Calu3 (cell line): Measurements from ENCODE around the gene SAMSN1. TPM values are rescaled to one million over a fixed set of nuclear protein-coding genes. Genes with fewer than 3 reads are reported as not detected.

Experiments used
- BruUV-seq: library from RNA; stranded (reverse); fragments of 400-500 nt; replicated peaks from 2 replicates; lab custom pipeline; 2021; lab: Mats Ljungman, UMichigan
- CTCF ChIA-PET: fragments of 300-600 bp; sonication (Branson Sonifier 250); formaldehyde crosslinking; loops from one replicate; lab custom pipeline; 2022; ENCODE audit warnings: antibody characterized with exemption; lab: Charles Lee
- DNase-seq: peaks from one replicate; pipeline ENCODE4 v3.0.0; 2022
- H3K27ac Mint-ChIP-seq: one replicate; pipeline ENCODE4 v1.8.0; 2022; ENCODE audit warnings: mixed read lengths; ENCODE audit not compliant: unreplicated experiment
- H3K27me3 Mint-ChIP-seq: one replicate; pipeline ENCODE4 v1.8.0; 2022; ENCODE audit warnings: mixed read lengths; ENCODE audit not compliant: unreplicated experiment
- H3K36me3 Mint-ChIP-seq: one replicate; pipeline ENCODE4 v1.8.0; 2022; ENCODE audit warnings: mild to moderate bottlenecking, moderate library complexity, mixed read lengths; ENCODE audit not compliant: insufficient read depth, unreplicated experiment
- H3K4me1 Mint-ChIP-seq: one replicate; pipeline ENCODE4 v1.8.0; 2022; ENCODE audit warnings: mild to moderate bottlenecking, low read depth, mixed read lengths; ENCODE audit not compliant: unreplicated experiment
- H3K4me3 Mint-ChIP-seq: one replicate; pipeline ENCODE4 v1.8.0; 2022; ENCODE audit warnings: mild to moderate bottlenecking, low read depth, moderate library complexity, mixed read lengths; ENCODE audit not compliant: unreplicated experiment
- H3K9me3 Mint-ChIP-seq: one replicate; pipeline ENCODE4 v1.8.0; 2022; ENCODE audit warnings: low read depth, mixed read lengths; ENCODE audit not compliant: unreplicated experiment
- intact Hi-C: fragments of 100-400 bp; cut with micrococcal nuclease; formaldehyde crosslinking; loops from one replicate; pipeline ENCODE4 v1.10.0; 2022; ENCODE audit not compliant: unreplicated experiment
- total RNA-seq: library from RNA; stranded (reverse); gene quantifications from 2 replicates; pipeline ENCODE4 v1.2.3, GENCODE V29; 2022
- TF ChIP-seq, protein P1 (sequence below): fragments of 200-600 bp; IDR thresholded peaks from one replicate; pipeline ENCODE4 v1.8.0; 2022; ENCODE audit warnings: antibody characterized with exemption; ENCODE audit not compliant: unreplicated experiment

SAMSN1 gene
- total RNA-seq, 1 experiment from 2014 or later: 1.5 TPM

DNA sequence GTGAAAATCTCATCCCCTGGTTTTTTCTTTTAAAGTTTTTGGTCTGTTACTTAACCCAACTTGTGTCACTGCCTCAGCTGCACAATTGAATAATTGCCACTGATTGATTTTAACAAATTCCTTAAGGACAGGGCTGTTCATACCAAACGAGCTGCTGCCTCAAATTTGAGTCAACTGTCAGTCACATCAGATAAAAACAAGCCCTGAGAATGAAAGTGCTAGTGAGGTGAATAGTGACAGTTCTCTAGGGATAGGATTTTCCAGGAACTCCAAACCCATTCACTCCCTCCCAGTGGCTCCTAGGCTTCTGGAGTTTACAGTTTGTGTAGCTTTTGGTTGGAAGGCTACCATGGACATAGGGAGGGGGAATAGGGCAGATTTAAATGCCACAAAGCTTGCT lies 79.4 kb downstream of the SAMSN1 start:
- H3K4me3 Mint-ChIP-seq: no peak overlapping the region
- CTCF ChIA-PET: interaction anchor here (0.7 kb wide), 1 partner anchor 300 kb away, joined by 3 read pairs; no protein-coding TSS in a partner anchor
- no TSS peak for BruUV-seq
- no peak overlapping the region for H3K27ac Mint-ChIP-seq
- no peaks in the 10 kb centered on the region for H3K4me1 Mint-ChIP-seq
- TF ChIP-seq, protein P1, sequence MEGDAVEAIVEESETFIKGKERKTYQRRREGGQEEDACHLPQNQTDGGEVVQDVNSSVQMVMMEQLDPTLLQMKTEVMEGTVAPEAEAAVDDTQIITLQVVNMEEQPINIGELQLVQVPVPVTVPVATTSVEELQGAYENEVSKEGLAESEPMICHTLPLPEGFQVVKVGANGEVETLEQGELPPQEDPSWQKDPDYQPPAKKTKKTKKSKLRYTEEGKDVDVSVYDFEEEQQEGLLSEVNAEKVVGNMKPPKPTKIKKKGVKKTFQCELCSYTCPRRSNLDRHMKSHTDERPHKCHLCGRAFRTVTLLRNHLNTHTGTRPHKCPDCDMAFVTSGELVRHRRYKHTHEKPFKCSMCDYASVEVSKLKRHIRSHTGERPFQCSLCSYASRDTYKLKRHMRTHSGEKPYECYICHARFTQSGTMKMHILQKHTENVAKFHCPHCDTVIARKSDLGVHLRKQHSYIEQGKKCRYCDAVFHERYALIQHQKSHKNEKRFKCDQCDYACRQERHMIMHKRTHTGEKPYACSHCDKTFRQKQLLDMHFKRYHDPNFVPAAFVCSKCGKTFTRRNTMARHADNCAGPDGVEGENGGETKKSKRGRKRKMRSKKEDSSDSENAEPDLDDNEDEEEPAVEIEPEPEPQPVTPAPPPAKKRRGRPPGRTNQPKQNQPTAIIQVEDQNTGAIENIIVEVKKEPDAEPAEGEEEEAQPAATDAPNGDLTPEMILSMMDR: no peak
- H3K9me3 Mint-ChIP-seq: no peaks in the 10 kb centered on the region
- H3K36me3 Mint-ChIP-seq: no peaks in the 10 kb centered on the region
- intact Hi-C loops: no loop called here
- no peaks in the 10 kb centered on the region for H3K27me3 Mint-ChIP-seq
- DNase-seq: no peak

DNA sequence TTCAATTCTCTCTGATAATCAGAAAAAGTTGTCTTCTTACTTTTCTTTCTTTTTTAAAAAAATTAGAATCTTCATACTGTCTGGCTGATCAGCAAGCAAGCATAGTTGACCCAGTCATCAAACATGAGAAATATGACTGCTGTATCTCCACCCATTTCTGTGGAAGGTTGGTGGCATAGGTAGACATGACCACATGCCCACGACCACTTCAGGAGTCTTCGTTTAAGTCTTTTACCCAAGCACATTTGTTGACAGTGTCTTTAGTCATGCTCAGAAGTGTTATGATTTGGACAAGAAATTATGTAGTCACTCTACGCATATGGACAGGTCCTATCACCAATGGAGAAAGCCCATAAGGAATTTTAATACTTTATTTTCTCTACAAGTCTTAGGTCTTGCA lies 88.4 kb downstream of the SAMSN1 start:
- Mint-ChIP-seq H3K27me3 (no peaks in the 10 kb centered on the region), H3K36me3 (no peaks in the 10 kb centered on the region), H3K9me3 (no peaks in the 10 kb centered on the region), H3K4me3 (no peak overlapping the region), H3K27ac (no peak overlapping the region), H3K4me1 (peaks cover 10% of the 10 kb centered on the region)
- DNase-seq: no peak
- BruUV-seq: no TSS peak
- intact Hi-C loops: no loop called here
- CTCF ChIA-PET: no interaction called here
- TF ChIP-seq, protein P1: no peak

DNA sequence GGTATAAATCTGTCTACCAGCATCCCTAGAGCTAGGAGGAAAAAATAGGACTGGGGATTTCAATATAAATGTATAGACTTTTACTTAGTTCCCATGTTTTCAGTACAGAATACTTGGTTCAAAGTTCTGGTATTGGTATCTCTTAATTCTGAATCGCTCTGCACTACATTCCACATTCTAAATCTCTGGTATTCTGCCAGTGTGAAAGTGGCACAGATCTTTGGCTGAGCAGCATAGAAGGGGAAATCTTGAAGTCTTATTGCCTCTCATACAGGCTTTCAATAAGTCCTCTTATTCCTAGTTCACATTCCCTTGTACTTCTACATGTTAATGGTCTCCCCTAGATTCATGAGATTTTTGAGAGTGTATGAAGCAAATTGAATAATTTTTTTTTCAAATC lies 89.2 kb downstream of the SAMSN1 start:
- Mint-ChIP-seq H3K27me3 (no peaks in the 10 kb centered on the region), H3K36me3 (no peaks in the 10 kb centered on the region), H3K4me1 (peaks cover 10% of the 10 kb centered on the region), H3K9me3 (no peaks in the 10 kb centered on the region), H3K27ac (no peak overlapping the region), H3K4me3 (no peak overlapping the region)
- TF ChIP-seq, protein P1: no peak
- no TSS peak for BruUV-seq
- CTCF ChIA-PET: no interaction called here
- intact Hi-C loops: no loop called here
- no peak for DNase-seq

DNA sequence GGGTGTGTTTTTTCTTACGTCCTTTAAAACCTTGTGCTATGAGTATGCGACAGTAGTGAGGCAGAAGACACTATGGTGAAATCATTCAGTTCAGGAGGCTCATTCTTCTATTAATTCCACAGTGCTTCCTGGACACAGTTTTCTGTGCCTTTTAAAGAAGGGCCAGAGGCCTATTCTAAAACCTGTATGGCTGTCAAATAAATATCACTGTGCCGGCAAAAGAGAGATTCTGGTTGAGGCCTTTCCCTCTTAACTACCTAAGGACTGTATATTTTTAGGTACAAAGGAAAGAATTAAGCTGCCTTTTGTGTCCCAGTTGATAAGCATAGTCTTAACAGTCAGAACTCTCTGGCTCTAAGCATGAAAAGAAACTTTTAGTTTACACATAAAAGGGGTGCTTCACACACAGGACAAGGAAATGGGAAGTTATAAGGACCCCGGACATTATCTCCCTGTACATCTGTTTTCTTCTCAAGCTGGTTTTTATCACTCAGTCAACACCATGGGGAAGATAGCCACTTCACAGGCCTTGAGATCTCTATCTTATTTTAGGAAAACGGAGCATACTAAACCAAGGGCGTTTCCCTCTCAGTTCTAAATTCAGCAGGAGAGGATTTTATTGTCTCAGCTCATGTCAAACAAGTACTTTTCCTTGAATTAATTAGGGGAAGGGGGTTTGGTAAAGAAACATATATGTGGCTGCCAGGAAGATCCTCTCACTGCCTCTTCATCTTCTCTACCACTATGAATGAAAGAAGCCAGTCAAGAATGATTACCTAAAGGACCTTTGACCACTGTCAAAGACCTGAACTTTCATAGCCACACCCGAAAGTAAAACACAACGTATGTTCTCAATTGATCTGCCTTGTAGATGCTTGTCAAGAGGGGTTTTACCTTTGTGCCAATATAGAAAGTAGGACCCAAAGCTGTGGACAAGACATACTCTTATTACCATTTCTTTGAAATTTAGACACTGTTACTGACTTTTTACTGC lies 91.8 kb downstream of the SAMSN1 start:
- TF ChIP-seq, protein P1: no peak
- CTCF ChIA-PET: no interaction called here
- BruUV-seq: no TSS peak

More for the DNA sequence above, 91.8 kb downstream of the SAMSN1 start:
- intact Hi-C loops: no loop called here
- Mint-ChIP-seq H3K4me3 (no peak overlapping the region), H3K4me1 (peaks cover 10% of the 10 kb centered on the region), H3K9me3 (no peaks in the 10 kb centered on the region), H3K27ac (no peak overlapping the region), H3K36me3 (no peaks in the 10 kb centered on the region), H3K27me3 (no peaks in the 10 kb centered on the region)
- DNase-seq: no peak
